Activated CD4-positive, CD25-positive, alpha-beta regulatory T cell treated with anti-CD3 and anti-CD28 coated beads, Interleukin-2, amount 50 U/mL, for 24 hours (primary cell): ENCODE data around the gene LRP8.

Experiments
- ATAC-seq, 2 donors: fragments of 150-1000 bp; cut with Tn5 transposase; one replicate each; pipeline ENCODE4 v1.10.0; 2021; ENCODE audit warnings: mild to moderate bottlenecking in 1 of 2, moderate library complexity in 1 of 2

LRP8 gene

GRCh38 chr1:53257454-53258081 lies 70.3 kb downstream of the LRP8 start:
- ATAC-seq = no peak

GRCh38 chr1:53256511-53257453 lies 71.1 kb downstream of the LRP8 start:
- no peak for ATAC-seq

GRCh38 chr1:53255031-53255430 lies 72.8 kb downstream of the LRP8 start:
- no peak for ATAC-seq

GRCh38 chr1:53254011-53254640 lies 73.7 kb downstream of the LRP8 start:
- ATAC-seq = no peak

GRCh38 chr1:53250325-53250724 lies 77.5 kb downstream of the LRP8 start:
- no peak for ATAC-seq

- ATAC-seq = no peak
Measured at GRCh38 chr1:53249706-53250105, 78.2 kb downstream of the LRP8 start.

GRCh38 chr1:53246261-53247134 lies 81.4 kb downstream of the LRP8 start:
- ATAC-seq = no peak

GRCh38 chr1:53244141-53244540 lies 83.7 kb downstream of the LRP8 start:
- ATAC-seq = no peak

- no peak for ATAC-seq
Measured at GRCh38 chr1:53242381-53242780, 85.5 kb downstream of the LRP8 start.

- ATAC-seq = no peak
Measured at GRCh38 chr1:53241828-53242227, 86.0 kb downstream of the LRP8 start.

- peak; percentile 99 for ATAC-seq
Measured at GRCh38 chr1:53238197-53239155, 89.4 kb downstream of the LRP8 start, which contains the start of gene MAGOH. MAGOH (minus strand) TSS chr1:53238518; CDS start chr1:53238448, 70 bp downstream.

- no peak for ATAC-seq
Measured at GRCh38 chr1:53237638-53238037, 90.2 kb downstream of the LRP8 start.

- ATAC-seq = no peak
Measured at GRCh38 chr1:53220962-53221286, 106.9 kb downstream of the LRP8 start.

GRCh38 chr1:53220171-53220961 lies 107.5 kb downstream of the LRP8 start, which contains the start of gene CZIB:
CZIB (minus strand) TSS chr1:53220634; CDS start chr1:53220575, 59 bp downstream.
- peak; percentile 94 to 96 for ATAC-seq

- ATAC-seq = no peak
Measured at GRCh38 chr1:53219711-53220110, 108.2 kb downstream of the LRP8 start.

GRCh38 chr1:53218201-53218600 lies 109.7 kb downstream of the LRP8 start:
- ATAC-seq = no peak

GRCh38 chr1:53214376-53214940 lies 113.4 kb downstream of the LRP8 start:
- no peak for ATAC-seq

- ATAC-seq = no peak
Measured at GRCh38 chr1:53210954-53211353, 116.9 kb downstream of the LRP8 start.

- ATAC-seq = no peak
Measured at GRCh38 chr1:53210352-53210751, 117.5 kb downstream of the LRP8 start.

- ATAC-seq = no peak
Measured at GRCh38 chr1:53207726-53208125, 120.1 kb downstream of the LRP8 start.
